NCI-H345 treated with DMSO at 0.1 percent for 48 hours (cell line): ENCODE measurements around the gene COL13A1.

ENCODE experiments used
- DNase-seq: peaks from one replicate; lab custom pipeline; 2025; ENCODE audit not compliant: unreplicated experiment; lab: John Stamatoyannopoulos, UW

COL13A1 gene

DNA sequence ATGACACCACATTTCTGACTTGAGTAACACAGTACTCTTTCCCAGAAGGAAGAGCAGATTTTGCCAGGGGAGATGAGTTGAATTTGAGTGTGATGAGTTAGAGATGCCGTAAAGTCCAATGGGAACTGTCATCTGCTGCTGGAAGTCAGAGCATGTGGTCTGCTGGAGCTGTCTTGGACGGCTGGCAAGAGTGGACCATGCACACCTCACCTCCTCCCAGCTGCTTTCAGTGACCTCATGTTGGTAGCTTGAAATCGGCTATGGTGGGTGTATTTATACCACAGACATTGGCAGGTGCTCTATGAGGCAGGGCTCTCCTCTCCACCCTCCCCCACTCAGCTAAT lies 82.3 kb downstream of the COL13A1 start:
- no peak for DNase-seq

- no peak for DNase-seq
Measured at GRCh38 chr10:69884686-69885085, 83.0 kb downstream of the COL13A1 start.

- DNase-seq: no peak
Measured at GRCh38 chr10:69885379-69886013, 83.8 kb downstream of the COL13A1 start.

- no peak for DNase-seq
Measured at GRCh38 chr10:69888882-69889584, 87.3 kb downstream of the COL13A1 start.

GRCh38 chr10:69890065-69890847 lies 88.5 kb downstream of the COL13A1 start:
- DNase-seq: no peak

- DNase-seq: no peak
Measured at GRCh38 chr10:69891057-69891617, 89.4 kb downstream of the COL13A1 start.

- DNase-seq: no peak
Measured at GRCh38 chr10:69892406-69892805, 90.7 kb downstream of the COL13A1 start.

GRCh38 chr10:69892816-69893215 lies 91.1 kb downstream of the COL13A1 start:
- DNase-seq: no peak

DNA sequence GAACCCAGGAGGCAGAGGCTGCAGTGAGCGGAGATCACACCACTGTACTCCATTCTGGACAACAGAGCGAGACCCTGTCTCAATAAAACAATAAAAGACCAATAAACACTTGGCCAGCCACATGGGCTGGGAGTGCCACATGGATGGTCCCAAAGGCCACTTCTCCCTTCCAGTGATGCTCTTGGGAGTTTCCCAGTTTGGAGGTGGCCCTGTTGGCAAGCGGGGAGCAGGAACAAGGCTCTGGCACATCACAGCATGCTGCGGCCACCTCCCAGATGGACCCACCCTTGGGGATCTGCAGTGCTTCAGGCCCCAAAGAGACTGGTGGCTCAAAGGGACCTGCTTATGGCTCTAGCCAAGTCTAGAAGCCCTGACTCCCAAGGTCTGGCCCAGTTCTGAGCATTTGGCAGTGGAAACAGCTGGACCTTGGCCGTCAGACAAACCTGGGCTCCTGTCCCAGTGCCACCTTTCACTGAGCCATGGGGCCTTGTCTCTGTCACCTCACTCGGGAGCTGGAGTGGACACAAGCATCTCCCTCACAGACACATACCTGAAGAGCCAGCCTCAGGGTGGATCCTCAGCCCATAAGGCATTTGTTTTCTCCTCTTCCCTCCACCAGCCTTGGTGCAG lies 91.7 kb downstream of the COL13A1 start:
- DNase-seq: no peak

DNA sequence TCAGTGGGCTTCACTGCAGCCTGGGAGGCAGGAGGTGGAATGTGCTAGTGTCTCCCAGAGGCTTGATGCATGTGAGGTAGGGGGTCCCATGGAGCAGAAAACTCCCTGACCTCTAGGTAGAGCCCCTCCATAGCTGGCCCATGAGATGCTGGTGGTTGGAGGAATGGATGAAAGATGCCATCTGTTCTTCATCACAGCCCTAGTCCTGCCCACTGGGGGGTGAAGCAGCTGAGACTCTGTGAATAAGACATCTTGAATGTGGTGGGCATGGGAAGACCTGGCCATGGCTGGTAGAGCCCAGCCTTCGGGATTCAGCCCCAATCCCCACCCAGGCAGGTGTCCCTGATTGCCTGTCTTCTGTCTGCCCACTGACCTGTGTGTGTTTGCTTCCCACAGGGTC lies 92.5 kb downstream of the COL13A1 start:
- DNase-seq: peak; percentile 91

DNA sequence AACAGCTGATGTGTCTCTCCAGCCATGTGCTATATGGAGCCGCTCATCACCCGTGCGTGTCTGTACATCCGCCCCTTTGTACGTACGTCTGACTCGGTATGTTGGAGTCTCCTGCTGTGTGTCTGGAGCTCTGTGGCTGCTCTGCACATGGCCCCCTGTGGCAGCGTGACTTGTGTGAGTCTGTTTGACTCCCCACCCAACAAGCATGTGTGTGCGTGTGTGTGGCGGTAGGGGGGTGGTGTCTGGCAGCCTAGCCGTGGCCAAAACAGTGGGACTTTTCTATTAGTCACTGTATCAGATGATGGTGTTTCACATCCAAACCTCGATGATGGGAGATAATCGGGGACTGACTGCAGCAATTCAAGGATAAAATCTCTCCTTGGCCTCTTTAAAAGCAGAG lies 94.1 kb downstream of the COL13A1 start:
- no peak for DNase-seq

GRCh38 chr10:69896606-69897231 lies 95.0 kb downstream of the COL13A1 start:
- DNase-seq: no peak

GRCh38 chr10:69897432-69897831 lies 95.7 kb downstream of the COL13A1 start:
- no peak for DNase-seq

GRCh38 chr10:69897999-69898398 lies 96.3 kb downstream of the COL13A1 start:
- no peak for DNase-seq

DNA sequence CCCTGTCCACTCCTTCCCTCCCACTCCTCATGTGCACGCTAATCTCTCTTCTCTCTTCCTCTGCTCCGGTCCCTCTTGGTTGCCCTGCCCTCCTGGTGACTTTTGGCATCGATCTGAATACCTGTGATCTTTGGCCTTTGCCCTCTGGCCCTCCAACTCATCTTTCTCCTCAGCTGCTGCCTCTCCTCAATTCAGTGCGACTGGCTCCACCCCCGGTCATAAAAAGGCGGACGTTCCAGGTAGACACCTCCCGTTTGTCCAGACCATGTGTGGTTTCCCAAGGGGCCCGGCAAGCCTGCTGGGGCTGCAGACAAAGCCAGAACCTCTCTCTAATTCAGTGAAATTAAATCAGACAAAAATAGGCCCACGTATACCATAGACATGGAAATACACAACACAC lies 96.8 kb downstream of the COL13A1 start:
- DNase-seq: no peak

- no peak for DNase-seq
Measured at GRCh38 chr10:69898941-69899340, 97.2 kb downstream of the COL13A1 start.

DNA sequence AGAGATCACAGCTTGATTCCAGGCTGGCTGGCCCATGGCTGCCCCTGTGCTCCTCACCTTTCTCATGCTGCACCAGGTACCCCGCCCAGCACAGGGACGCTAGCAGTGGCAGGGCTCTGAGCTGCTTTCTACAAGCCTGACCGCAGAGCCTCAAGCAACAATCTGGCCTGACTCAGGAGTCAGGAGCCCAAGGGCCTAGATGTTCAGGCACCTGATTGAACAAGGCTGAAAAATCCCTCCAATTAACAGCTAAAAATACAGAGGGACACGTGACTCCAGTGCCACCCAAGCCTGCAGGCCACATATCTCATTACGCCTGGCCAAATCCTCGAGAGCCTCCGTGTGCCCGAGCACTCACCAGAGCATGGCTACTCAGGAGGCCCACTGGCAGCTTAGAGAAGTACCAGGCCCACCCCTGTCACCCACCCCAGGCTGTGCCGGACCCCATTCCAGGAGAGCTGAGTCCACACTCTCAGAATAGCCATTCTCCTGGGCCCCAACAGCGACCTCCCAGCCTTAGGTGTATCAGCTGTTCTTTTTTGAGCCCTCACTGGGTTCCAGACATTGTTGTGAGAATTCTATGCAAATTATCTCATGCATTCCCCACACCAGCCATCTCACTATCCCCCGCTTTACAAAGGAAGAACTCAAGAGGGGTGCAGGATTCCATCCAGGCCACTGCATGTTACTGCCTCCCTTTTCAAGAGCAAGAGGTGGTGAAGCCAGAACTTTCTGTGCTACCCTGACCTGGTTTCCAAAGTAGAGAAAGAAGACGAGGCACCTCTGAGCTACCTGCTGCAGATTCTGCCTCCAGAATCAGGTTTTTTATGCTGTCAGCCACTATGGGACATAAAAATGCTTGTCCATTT lies 98.3 kb downstream of the COL13A1 start:
- DNase-seq: no peak

DNA sequence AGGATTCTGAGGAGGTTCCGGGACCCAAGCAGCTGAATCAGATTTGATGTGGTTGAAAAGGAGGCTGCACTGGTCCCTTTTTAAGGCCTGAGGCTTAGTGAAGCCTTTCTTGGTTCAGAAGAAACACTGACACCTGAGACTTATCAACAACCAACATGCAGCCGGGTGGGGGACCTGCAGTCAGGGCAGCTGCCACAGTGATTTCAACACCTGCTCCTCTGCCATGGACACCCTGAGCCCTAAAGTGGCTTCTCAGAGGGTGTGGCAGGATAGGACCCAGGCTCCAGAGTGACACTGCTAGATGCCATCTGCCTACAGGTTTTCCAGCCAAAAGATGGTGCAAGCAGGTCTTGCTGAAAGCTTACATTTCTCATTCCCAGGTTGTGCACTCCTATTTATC lies 99.3 kb downstream of the COL13A1 start:
- no peak for DNase-seq

DNA sequence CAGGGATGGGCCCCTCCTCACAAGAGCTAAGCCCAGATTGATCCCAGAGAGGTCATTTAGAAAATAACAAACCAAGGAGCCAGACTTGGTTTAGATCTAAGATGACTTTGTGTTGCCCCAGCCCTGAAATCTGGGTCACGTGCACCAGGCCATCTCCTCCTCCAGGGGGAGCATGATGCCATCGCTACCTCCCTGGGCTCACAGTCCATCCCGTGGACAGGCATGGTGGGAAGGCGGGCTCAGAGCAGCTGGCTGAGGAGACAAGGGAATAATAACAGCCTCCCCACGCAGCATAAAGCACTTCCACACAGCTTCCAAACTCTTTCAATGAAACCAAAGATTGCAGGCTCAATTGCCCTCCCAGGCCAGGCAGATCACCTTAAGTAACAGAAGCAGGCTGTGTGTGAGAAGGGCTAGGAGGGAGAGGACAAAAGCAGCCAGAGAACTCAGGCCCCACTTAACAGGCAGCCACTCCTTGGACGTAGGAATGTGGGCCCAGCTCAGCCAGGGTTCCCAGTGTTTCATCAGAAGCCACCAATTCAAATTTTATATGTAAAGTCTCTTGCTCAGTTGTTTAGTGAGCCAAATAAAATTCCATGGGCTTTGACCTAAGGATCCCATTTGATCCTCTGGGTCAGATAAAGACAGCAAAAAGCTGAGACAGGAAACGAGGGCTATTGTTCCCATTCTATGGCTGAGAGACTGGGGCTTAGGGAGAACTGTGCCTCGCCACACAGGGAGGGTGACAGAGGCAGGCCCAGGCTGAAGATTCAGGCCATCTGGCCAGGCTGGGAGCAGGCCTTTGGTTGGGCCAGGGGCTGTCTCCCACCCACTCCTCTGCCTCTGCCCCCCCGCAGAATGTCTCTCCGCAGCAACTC lies 100.2 kb downstream of the COL13A1 start:
- no peak for DNase-seq
